Subcutaneous adipose tissue (tissue), 4 donors: Measurements from ENCODE around the gene MYO1E. TPM values are rescaled to one million over a fixed set of nuclear protein-coding genes. Genes with fewer than 3 reads are reported as not detected.

Source experiments
- CTCF ChIP-seq: fragments of 450-650 bp; IDR thresholded peaks from one replicate; pipeline ENCODE4 v1.5.1; 2016; ENCODE audit warnings: low read depth, mild to moderate bottlenecking, control low read depth, antibody characterized with exemption, moderate library complexity
- total RNA-seq, 4 donors: library from RNA; depleted of rRNA; stranded (reverse); fragments of >200 nt; gene quantifications; one replicate each; pipeline ENCODE4 v1.1.0, GENCODE V29; 2016

The MYO1E gene
- total RNA-seq, 4 donors from 2014 or later, result 34.1 to 188 (median 91.7) TPM

- no peak for TF ChIP-seq CTCF
These were observed 106.6 kb downstream of the MYO1E start for GRCh38 chr15:59266028-59266427.

- TF ChIP-seq CTCF, result no peak
These were observed 110.4 kb downstream of the MYO1E start for GRCh38 chr15:59262316-59262715.

GRCh38 chr15:59260090-59260489 is 112.6 kb downstream of the MYO1E start:
- TF ChIP-seq CTCF, result no peak

GRCh38 chr15:59259137-59259943 is 113.3 kb downstream of the MYO1E start:
- TF ChIP-seq CTCF, result no peak

- TF ChIP-seq CTCF, result no peak
These were observed 114.4 kb downstream of the MYO1E start for GRCh38 chr15:59258317-59258716.

- TF ChIP-seq CTCF, result no peak
These were observed 115.5 kb downstream of the MYO1E start for GRCh38 chr15:59257140-59257539.

- TF ChIP-seq CTCF, result no peak
These were observed 116.2 kb downstream of the MYO1E start for GRCh38 chr15:59256482-59256881.
